Common myeloid progenitor, CD34-positive (primary cell): ENCODE data around the gene PPP1CB.
"Not testable (repeated sequence)": the region's sequence is repeated elsewhere in the genome, so short reads cannot be mapped to it uniquely, and the experiment has no call there.

ENCODE experiments used
- CTCF ChIA-PET: fragments of 350-600 bp; sonication (Branson Sonifier 250); formaldehyde crosslinking; loops from one replicate; lab custom pipeline; 2021; ENCODE audit warnings: antibody characterized with exemption; lab: Charles Lee
- POLR2A ChIA-PET: fragments of 350-600 bp; sonication (Branson Sonifier 250); formaldehyde crosslinking; loops from one replicate; lab custom pipeline; 2021; ENCODE audit warnings: antibody characterized with exemption; lab: Charles Lee
- DNase-seq, 3 donors: peaks; one replicate each; pipeline versions ENCODE4 v3.0.0 to v3.0.0-alpha.2; 2013
- H3K27ac ChIP-seq, 2 experiments: 1 replicate in 1 of 2; 2 replicates in 1 of 2; pipeline ENCODE4 v1.7.0; 2013; ENCODE audit warnings: inconsistent platforms in 2 of 2, low read length in 2 of 2, mild to moderate bottlenecking in 2 of 2, low read depth in 1 of 2, moderate library complexity in 1 of 2; ENCODE audit not compliant: severe bottlenecking in 2 of 2, insufficient read depth in 1 of 2, poor library complexity in 1 of 2
- H3K27me3 ChIP-seq, 5 experiments: replicated peaks in 2 of 5; 1 replicate in 3 of 5; 2 replicates in 2 of 5; pipeline versions ENCODE4 v1.6.1 to v1.7.0; 2013; ENCODE audit warnings: low read length in 4 of 5, mild to moderate bottlenecking in 2 of 5, moderate library complexity in 2 of 5, inconsistent platforms in 1 of 5; ENCODE audit not compliant: insufficient read depth in 5 of 5, control insufficient read depth in 4 of 5
- H3K36me3 ChIP-seq, 4 experiments: 1 replicate in 2 of 4; 2 replicates in 2 of 4; pipeline versions ENCODE4 v1.6.1 to v1.7.0; 2013; ENCODE audit warnings: low read length in 3 of 4, control low read depth in 1 of 4, mild to moderate bottlenecking in 1 of 4; ENCODE audit not compliant: control insufficient read depth in 4 of 4, insufficient read depth in 4 of 4
- H3K4me1 ChIP-seq, 4 experiments: 1 replicate in 3 of 4; 2 replicates in 1 of 4; pipeline versions ENCODE4 v1.6.1 to v1.7.1; 2013; ENCODE audit warnings: low read length in 3 of 4, mild to moderate bottlenecking in 3 of 4, control low read depth in 1 of 4, inconsistent platforms in 1 of 4, moderate library complexity in 1 of 4; ENCODE audit not compliant: control insufficient read depth in 4 of 4, insufficient read depth in 4 of 4; ENCODE audit errors: control extremely low read depth in 1 of 4
- H3K4me3 ChIP-seq, 7 experiments: 1 replicate in 4 of 7; 2 replicates in 3 of 7; pipeline versions ENCODE4 v1.5.1 to v1.7.0; 2013; ENCODE audit warnings: mild to moderate bottlenecking in 7 of 7, low read length in 6 of 7, moderate library complexity in 6 of 7, inconsistent platforms in 2 of 7, low read depth in 2 of 7, control low read depth in 1 of 7; ENCODE audit not compliant: insufficient read depth in 4 of 7, control insufficient read depth in 1 of 7; ENCODE audit errors: extremely low read depth in 1 of 7
- H3K9me3 ChIP-seq, 5 experiments: 1 replicate in 4 of 5; 2 replicates in 1 of 5; pipeline versions ENCODE4 v1.6.1 to v1.7.1; 2013; ENCODE audit warnings: low read length in 4 of 5, mild to moderate bottlenecking in 2 of 5, inconsistent platforms in 1 of 5, low read depth in 1 of 5, moderate library complexity in 1 of 5; ENCODE audit not compliant: control insufficient read depth in 4 of 5, insufficient read depth in 2 of 5; ENCODE audit errors: control extremely low read depth in 1 of 5
- WGBS: methylation state at CpG from one replicate; pipeline ENCODE4 v1.1.5; 2013; ENCODE audit not compliant: insufficient coverage; 5-methylcytosine and 5-hydroxymethylcytosine counted together

Gene PPP1CB

GRCh38 chr2:28782423-28782822 is 30.8 kb downstream of the PPP1CB start:
- CTCF ChIA-PET: interaction anchor here (0.9 kb wide), 2 partner anchors 13 to 20 kb away, joined by 3 to 5 read pairs; no protein-coding TSS in a partner anchor
- WGBS: 100% methylated on average over 1 of the region's 3 CpGs

GRCh38 chr2:28784570-28784969 is 32.9 kb downstream of the PPP1CB start:
- H3K36me3 ChIP-seq: peaks cover 20 to 72% (median 48%) of the 10 kb centered on the region in 4 experiments
- not testable (repeated sequence) for H3K4me3 ChIP-seq, H3K27ac ChIP-seq, H3K4me1 ChIP-seq, H3K27me3 ChIP-seq, DNase-seq, H3K9me3 ChIP-seq
- ChIA-PET POLR2A (interaction anchor here (0.6 kb wide), 1 partner anchor 75 kb away, joined by 3 read pairs; no protein-coding TSS in a partner anchor), CTCF (interaction anchor here (0.7 to 1.2 kb wide), 4 partner anchors 10 to 191 kb away, joined by 3 to 5 read pairs (median 4); no protein-coding TSS in a partner anchor)
- 95% methylated on average over 4 of the region's 7 CpGs for WGBS

More at GRCh38 chr2:28782423-28782822, 30.8 kb downstream of the PPP1CB start:
- H3K9me3 ChIP-seq: no peaks in the 10 kb centered on the region
- no peaks in the 10 kb centered on the region for H3K4me1 ChIP-seq
- DNase-seq: no peak
- H3K27me3 ChIP-seq: no peaks in the 10 kb centered on the region
- no peak overlapping the region for H3K27ac ChIP-seq
- POLR2A ChIA-PET: no interaction called here
- H3K4me3 ChIP-seq: no peak overlapping the region
- H3K36me3 ChIP-seq: peaks cover 24 to 75% (median 50%) of the 10 kb centered on the region in 4 experiments

DNA sequence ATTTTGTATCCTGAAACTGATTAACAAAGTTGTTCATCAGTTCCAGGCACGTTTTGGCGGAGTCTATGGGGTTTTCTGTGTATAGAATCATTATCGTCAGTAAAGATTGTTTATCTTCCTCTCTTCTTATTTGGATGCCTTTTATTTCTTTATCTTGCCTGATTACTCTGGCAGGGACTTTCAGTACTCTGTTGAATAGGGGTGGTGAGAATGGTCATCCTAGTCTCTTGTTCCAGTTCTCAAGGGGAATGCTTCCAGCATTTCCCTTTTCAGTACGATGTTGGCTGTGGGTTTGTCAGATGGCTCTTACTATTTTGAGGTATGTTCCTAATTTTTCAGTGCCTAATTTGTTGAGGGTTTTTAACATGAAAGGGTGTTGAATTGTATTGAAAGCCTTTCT is 45.0 kb downstream of the PPP1CB start:
- H3K36me3 ChIP-seq: peaks cover 40 to 88% (median 58%) of the 10 kb centered on the region in 4 experiments
- H3K27ac ChIP-seq: no peak overlapping the region
- no peak overlapping the region for H3K4me3 ChIP-seq
- no peak for DNase-seq
- H3K9me3 ChIP-seq: peaks cover 3 to 21% (median 7%) of the 10 kb centered on the region in 5 experiments
- ChIA-PET POLR2A (no interaction called here), CTCF (interaction anchor here (1.9 kb wide), 1 partner anchor 202 kb away, joined by 5 read pairs; no protein-coding TSS in a partner anchor)
- H3K27me3 ChIP-seq: no peaks in the 10 kb centered on the region
- H3K4me1 ChIP-seq: no peaks in the 10 kb centered on the region
- WGBS: 100% methylated on average over 4 of the region's 4 CpGs

DNA sequence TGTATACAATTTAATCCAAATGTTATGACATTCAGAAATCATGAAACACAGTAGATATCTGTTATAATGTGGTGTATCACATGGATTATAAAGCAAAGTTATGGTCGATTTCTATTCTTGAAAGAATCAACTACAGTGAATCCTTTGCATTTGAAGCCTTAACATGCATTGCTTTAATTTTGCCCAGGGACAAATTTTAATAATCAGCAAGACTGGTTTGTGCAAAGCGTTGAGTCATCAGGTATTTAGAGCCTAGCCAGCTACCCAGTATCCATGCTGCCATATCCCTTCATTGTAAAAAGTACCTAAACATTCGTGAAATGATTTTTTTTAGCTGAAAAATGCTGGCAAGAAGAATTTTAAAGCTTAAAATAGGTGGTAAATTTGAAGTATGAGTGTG is 50.1 kb downstream of the PPP1CB start:
- H3K9me3 ChIP-seq: peaks cover 0 to 6% (median 0%) of the 10 kb centered on the region in 5 experiments
- H3K4me1 ChIP-seq: peaks cover 0 to 7% (median 2%) of the 10 kb centered on the region in 4 experiments
- H3K27me3 ChIP-seq: no peaks in the 10 kb centered on the region
- H3K36me3 ChIP-seq: peaks cover 20 to 46% (median 34%) of the 10 kb centered on the region in 4 experiments
- no peak overlapping the region for H3K4me3 ChIP-seq
- no peak overlapping the region for H3K27ac ChIP-seq
- ChIA-PET CTCF (interaction anchor here (1.1 to 1.6 kb wide), 4 partner anchors 12 to 235 kb away, joined by 3 to 6 read pairs (median 4); no protein-coding TSS in a partner anchor), POLR2A (no interaction called here)
- no peak for DNase-seq
- 93% methylated on average over 2 of the region's 3 CpGs for WGBS

- DNase-seq: peak; percentile 25 to 53 (median 53)
- Histone ChIP-seq H3K4me3 (peak overlapping the region in 1 of 7 experiments; percentile 4), H3K27ac (peak overlapping the region; percentile 17 to 43), H3K4me1 (peaks cover 0 to 7% (median 2%) of the 10 kb centered on the region in 4 experiments), H3K9me3 (no peaks in the 10 kb centered on the region), H3K36me3 (peaks cover 10 to 34% (median 24%) of the 10 kb centered on the region in 4 experiments), H3K27me3 (no peaks in the 10 kb centered on the region)
- WGBS: no CpG with 5 or more reads among the region's 4 CpGs
- ChIA-PET POLR2A (no interaction called here), CTCF (interaction anchor here (0.6 to 1.4 kb wide), 5 partner anchors 12 to 236 kb away, joined by 3 to 6 read pairs (median 3); no protein-coding TSS in a partner anchor)
These were observed 51.4 kb downstream of the PPP1CB start for GRCh38 chr2:28802975-28803429.

DNA sequence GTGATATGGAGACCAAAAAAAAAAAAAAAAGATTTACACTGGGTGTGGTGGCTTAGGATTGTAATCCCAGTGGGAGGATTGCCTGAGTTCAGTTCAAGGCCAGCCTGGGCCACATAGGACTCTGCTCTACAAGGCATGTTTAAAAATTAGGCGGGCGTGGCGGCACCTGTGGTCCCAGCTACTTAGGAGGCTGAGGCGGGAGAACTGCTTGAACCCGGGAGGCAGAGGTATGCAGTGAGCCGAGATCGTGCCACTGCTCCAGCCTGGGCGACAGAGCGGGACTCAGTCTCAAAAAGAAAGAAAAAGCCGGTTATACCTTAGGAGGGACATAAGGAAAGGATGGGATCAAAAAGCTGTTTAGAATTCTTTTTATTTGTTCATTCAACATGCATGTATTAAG is 58.3 kb downstream of the PPP1CB start:
- Histone ChIP-seq H3K4me1 (peaks cover 5 to 13% (median 12%) of the 10 kb centered on the region in 4 experiments), H3K27me3 (peaks cover 0 to 2% (median 0%) of the 10 kb centered on the region in 5 experiments), H3K4me3 (peak overlapping the region in 5 of 7 experiments; percentile 51 to 82 (median 69)), H3K9me3 (no peaks in the 10 kb centered on the region), H3K27ac (no peak overlapping the region), H3K36me3 (peaks cover 0 to 9% (median 2%) of the 10 kb centered on the region in 4 experiments)
- DNase-seq: no peak
- ChIA-PET CTCF (interaction anchor here (3.3 kb wide), 1 partner anchor 10 kb away, joined by 13 read pairs; no protein-coding TSS in a partner anchor), POLR2A (interaction anchor here (0.6 kb wide), 1 partner anchor 280 kb away, joined by 3 read pairs; no protein-coding TSS in a partner anchor)
- 78% methylated on average over 5 of the region's 10 CpGs for WGBS
